ENCODE data around the gene SH3BP5L.

The SH3BP5L gene

GRCh38 chr1:248856176-248856575 lies 30.5 kb upstream of the SH3BP5L start:
- no peak for TF ChIP-seq CTCF (IDR thresholded peaks at IDR 0.05; ENCODE audit: extremely low read depth, missing control alignments)
- DNase-seq (ENCODE audit: low spot score), result no peak

GRCh38 chr1:248855580-248855979 lies 29.9 kb upstream of the SH3BP5L start:
- no peak for DNase-seq (ENCODE audit: low spot score)
- no peak for TF ChIP-seq CTCF (IDR thresholded peaks at IDR 0.05; ENCODE audit: extremely low read depth, missing control alignments)

GRCh38 chr1:248853663-248854375 lies 28.1 kb upstream of the SH3BP5L start:
- no peak for TF ChIP-seq CTCF (IDR thresholded peaks at IDR 0.05; ENCODE audit: extremely low read depth, missing control alignments)
- no peak for DNase-seq (ENCODE audit: low spot score)

- TF ChIP-seq CTCF (IDR thresholded peaks at IDR 0.05; ENCODE audit: extremely low read depth, missing control alignments), result no peak
- DNase-seq (ENCODE audit: low spot score), result no peak
These were observed 27.0 kb upstream of the SH3BP5L start for GRCh38 chr1:248852481-248853405.

- no peak for TF ChIP-seq CTCF (IDR thresholded peaks at IDR 0.05; ENCODE audit: extremely low read depth, missing control alignments)
- DNase-seq (ENCODE audit: low spot score), result no peak
These were observed 25.7 kb upstream of the SH3BP5L start for GRCh38 chr1:248851390-248851789.

GRCh38 chr1:248850536-248851251 lies 25.0 kb upstream of the SH3BP5L start:
- no peak for DNase-seq (ENCODE audit: low spot score)
- TF ChIP-seq CTCF (IDR thresholded peaks at IDR 0.05; ENCODE audit: extremely low read depth, missing control alignments), result no peak
